Transverse colon (tissue), 4 donors: ENCODE data around the gene AQP5.

Experiments used
- CTCF ChIP-seq, 5 experiments: fragments of 200-600 bp in 3 of 5; fragments of 450-650 bp in 2 of 5; sonication (generic) in 3 of 5; IDR thresholded peaks; 1 replicate in 2 of 5; 2 replicates in 3 of 5; pipeline ENCODE4 v1.5.1; 2016 to 2017; ENCODE audit warnings: antibody characterized with exemption in 5 of 5, inconsistent platforms in 3 of 5, mild to moderate bottlenecking in 2 of 5, moderate library complexity in 1 of 5
- EP300 ChIP-seq: sonication (generic); formaldehyde crosslinking; IDR thresholded peaks from one replicate; pipeline ENCODE4 v1.6.1; 2017; ENCODE audit warnings: antibody characterized with exemption, low read depth
- POLR2A ChIP-seq: fragments of 450-650 bp; IDR thresholded peaks from one replicate; pipeline ENCODE4 v1.6.1; 2016; ENCODE audit warnings: antibody characterized with exemption, mild to moderate bottlenecking, moderate library complexity
- POLR2AphosphoS5 ChIP-seq, 3 donors: sonication (generic); formaldehyde crosslinking; IDR thresholded peaks; one replicate each; pipeline ENCODE4 v1.6.1; 2016; ENCODE audit warnings: antibody characterized with exemption in 3 of 3

- TF ChIP-seq CTCF (IDR thresholded peaks at IDR 0.05) (no peak), POLR2A (no peak), EP300 (no peak), POLR2AphosphoS5 (IDR thresholded peaks at IDR 0.05) (no peak)
Measured at GRCh38 chr12:49990273-49990672, 28.6 kb downstream of the AQP5 start.
